ENCODE measurements around the gene HOMER2.

HOMER2 gene

GRCh38 chr15:82979726-82980125 lies 27.2 kb upstream of the HOMER2 start:
- DNase-seq = no peak
- H3K9me3 ChIP-seq (ENCODE audit: severe bottlenecking) = no peaks in the 10 kb centered on the region

DNA sequence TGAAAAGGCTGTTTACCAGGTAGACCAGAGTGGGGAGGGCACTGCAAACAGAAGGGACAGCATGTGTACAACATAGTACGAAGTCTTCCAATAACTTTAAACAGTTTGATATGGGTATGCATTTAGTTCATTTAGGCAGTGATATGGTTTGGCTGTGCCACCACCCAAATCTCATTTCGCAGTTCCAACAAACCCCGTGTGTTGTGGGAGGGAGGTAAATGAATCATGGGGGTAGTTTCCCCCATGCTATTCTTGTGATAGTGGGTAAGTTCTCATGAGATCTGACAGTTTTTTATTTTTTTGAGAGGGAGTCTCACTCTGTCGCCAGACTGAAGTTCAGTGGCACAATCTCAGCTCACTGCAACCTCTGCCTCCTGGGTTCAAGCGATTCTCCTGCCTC lies 25.9 kb upstream of the HOMER2 start:
- no peak overlapping the region for H3K27ac ChIP-seq
- no peaks in the 10 kb centered on the region for H3K27me3 ChIP-seq (ENCODE audit: insufficient read depth, low read depth, severe bottlenecking)
- H3K9me3 ChIP-seq (ENCODE audit: severe bottlenecking) = no peaks in the 10 kb centered on the region
- no peak overlapping the region for H3K4me3 ChIP-seq (ENCODE audit: low read depth, low read length)
- no peak for DNase-seq
- H3K36me3 ChIP-seq = no peaks in the 10 kb centered on the region; the same call in 1 of the 2 replicates
- no peak for TF ChIP-seq CTCF (IDR thresholded peaks at IDR 0.05; ENCODE audit: low read depth, low read length)

More at GRCh38 chr15:82979726-82980125, 27.2 kb upstream of the HOMER2 start:
- Histone ChIP-seq H3K4me3 (ENCODE audit: low read depth, low read length) (no peak overlapping the region), H3K27ac (no peak overlapping the region), H3K27me3 (ENCODE audit: insufficient read depth, low read depth, severe bottlenecking) (no peaks in the 10 kb centered on the region), H3K36me3 (peaks cover 3% of the 10 kb centered on the region; the same call in 1 of the 2 replicates)
- TF ChIP-seq CTCF (IDR thresholded peaks at IDR 0.05; ENCODE audit: low read depth, low read length) = no peak

DNA sequence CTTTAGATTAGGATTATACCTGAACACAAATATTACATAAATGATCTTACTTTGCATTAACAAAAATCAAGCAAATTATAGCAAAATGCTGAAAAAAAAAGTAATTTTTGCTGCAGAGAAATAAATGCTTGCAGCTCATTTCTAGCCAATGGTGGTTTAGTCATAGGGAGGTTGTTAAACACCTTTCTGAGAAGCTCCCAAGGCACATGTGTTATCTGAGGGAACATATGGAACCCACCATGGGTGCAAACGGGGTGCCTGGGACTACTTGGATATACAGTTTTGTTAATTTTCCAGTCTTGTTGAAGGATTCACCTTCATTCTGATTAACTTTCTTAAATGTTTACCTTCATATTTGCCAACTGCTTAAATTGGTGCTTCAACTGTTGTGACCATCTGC lies 24.6 kb upstream of the HOMER2 start:
- no peak overlapping the region for H3K4me3 ChIP-seq (ENCODE audit: low read depth, low read length)
- no peak for DNase-seq
- H3K9me3 ChIP-seq (ENCODE audit: severe bottlenecking) = no peaks in the 10 kb centered on the region
- TF ChIP-seq CTCF (IDR thresholded peaks at IDR 0.05; ENCODE audit: low read depth, low read length) = no peak
- no peaks in the 10 kb centered on the region; the same call in 1 of the 2 replicates for H3K36me3 ChIP-seq
- H3K27me3 ChIP-seq (ENCODE audit: insufficient read depth, low read depth, severe bottlenecking) = no peaks in the 10 kb centered on the region
- H3K27ac ChIP-seq = no peak overlapping the region

DNA sequence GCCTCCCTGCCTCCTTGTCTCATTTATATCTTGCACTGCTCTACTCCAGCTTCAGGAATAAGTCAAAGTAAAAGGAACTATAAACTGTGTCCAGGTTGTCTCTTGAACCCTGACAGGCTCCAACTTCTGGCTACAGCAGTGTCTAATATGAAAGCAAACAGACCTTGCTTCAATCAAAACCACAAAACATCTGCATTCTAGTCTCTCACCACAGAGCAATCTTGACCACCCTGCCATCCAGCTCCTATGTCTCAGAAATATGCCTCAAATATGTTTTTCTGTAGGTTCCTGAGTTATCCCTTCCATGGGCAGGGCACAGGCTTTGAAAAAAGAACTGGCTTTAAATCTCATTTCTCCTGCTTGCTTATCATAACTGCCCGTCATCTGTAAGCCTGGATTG lies 20.5 kb upstream of the HOMER2 start:
- no peak for DNase-seq
- H3K36me3 ChIP-seq = no peaks in the 10 kb centered on the region; the same call in 1 of the 2 replicates
- TF ChIP-seq CTCF (IDR thresholded peaks at IDR 0.05; ENCODE audit: low read depth, low read length) = no peak
- no peaks in the 10 kb centered on the region for H3K27me3 ChIP-seq (ENCODE audit: insufficient read depth, low read depth, severe bottlenecking)
- H3K9me3 ChIP-seq (ENCODE audit: severe bottlenecking) = no peaks in the 10 kb centered on the region
- H3K27ac ChIP-seq = no peak overlapping the region
- no peak overlapping the region for H3K4me3 ChIP-seq (ENCODE audit: low read depth, low read length)

DNA sequence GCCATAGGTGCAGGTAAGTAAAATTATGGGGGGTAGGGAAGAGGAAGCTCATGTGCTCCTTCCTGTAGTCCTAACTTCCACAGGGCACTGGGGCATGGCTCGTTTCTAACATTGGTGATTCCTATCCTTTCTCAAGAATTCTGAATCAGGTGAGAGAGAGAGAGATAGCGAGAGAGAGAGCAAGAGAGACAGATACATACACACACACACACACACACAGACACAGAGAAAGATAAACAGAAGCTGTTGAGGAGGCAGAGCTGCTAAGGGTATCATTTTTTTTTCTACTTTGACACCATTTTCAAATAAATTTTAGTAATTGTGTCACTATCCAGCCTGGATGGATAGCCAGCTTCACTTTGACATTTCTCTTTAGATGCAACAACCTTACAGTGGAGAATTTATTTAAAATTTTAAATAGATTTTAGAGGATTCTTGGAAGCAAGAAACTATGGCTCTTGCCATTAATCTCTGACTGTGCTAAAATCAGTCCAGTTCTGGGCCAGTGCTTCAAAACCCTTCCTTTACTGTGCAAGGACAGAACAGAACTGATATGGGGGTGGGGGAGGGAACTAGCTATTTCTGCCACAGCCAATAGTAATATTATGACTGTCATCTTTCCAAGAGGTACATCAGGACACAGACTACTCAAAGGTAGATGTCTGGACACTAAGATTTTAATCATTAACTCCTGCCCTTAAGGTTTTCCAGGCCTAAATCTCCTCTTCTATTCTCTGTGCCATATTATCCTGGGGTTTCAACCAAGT lies 18.9 kb upstream of the HOMER2 start:
- Histone ChIP-seq H3K9me3 (ENCODE audit: severe bottlenecking) (no peaks in the 10 kb centered on the region), H3K27ac (no peak overlapping the region), H3K4me3 (ENCODE audit: low read depth, low read length) (no peak overlapping the region), H3K36me3 (no peaks in the 10 kb centered on the region; the same call in 1 of the 2 replicates), H3K27me3 (ENCODE audit: insufficient read depth, low read depth, severe bottlenecking) (no peaks in the 10 kb centered on the region)
- no peak for DNase-seq
- TF ChIP-seq CTCF (IDR thresholded peaks at IDR 0.05; ENCODE audit: low read depth, low read length) = no peak

- Histone ChIP-seq H3K27ac (no peak overlapping the region), H3K27me3 (ENCODE audit: insufficient read depth, low read depth, severe bottlenecking) (no peaks in the 10 kb centered on the region), H3K4me3 (ENCODE audit: low read depth, low read length) (no peak overlapping the region), H3K36me3 (no peaks in the 10 kb centered on the region; the same call in 1 of the 2 replicates), H3K9me3 (ENCODE audit: severe bottlenecking) (no peaks in the 10 kb centered on the region)
- DNase-seq = no peak
- no peak for TF ChIP-seq CTCF (IDR thresholded peaks at IDR 0.05; ENCODE audit: low read depth, low read length)
Measured at GRCh38 chr15:82970696-82971095, 18.2 kb upstream of the HOMER2 start.

All from WERI-Rb-1 (cell line).